Activated CD4-positive, alpha-beta T cell treated with anti-CD3 and anti-CD28 coated beads, Interleukin-2, Interleukin-4, amounts not matched to agents 100 ng/mL and 50 ng/mL, durations not matched to agents 16 hours and 8 hours (primary cell): ENCODE measurements around the gene DDR1.
"Not testable (repeated sequence)": the region's sequence is repeated elsewhere in the genome, so short reads cannot be mapped to it uniquely, and the experiment has no call there.

ENCODE experiments used
- DNase-seq: peaks from one replicate; pipeline ENCODE4 v3.0.0-alpha.2; 2020; ENCODE audit warnings: low spot score

The DDR1 gene

DNA sequence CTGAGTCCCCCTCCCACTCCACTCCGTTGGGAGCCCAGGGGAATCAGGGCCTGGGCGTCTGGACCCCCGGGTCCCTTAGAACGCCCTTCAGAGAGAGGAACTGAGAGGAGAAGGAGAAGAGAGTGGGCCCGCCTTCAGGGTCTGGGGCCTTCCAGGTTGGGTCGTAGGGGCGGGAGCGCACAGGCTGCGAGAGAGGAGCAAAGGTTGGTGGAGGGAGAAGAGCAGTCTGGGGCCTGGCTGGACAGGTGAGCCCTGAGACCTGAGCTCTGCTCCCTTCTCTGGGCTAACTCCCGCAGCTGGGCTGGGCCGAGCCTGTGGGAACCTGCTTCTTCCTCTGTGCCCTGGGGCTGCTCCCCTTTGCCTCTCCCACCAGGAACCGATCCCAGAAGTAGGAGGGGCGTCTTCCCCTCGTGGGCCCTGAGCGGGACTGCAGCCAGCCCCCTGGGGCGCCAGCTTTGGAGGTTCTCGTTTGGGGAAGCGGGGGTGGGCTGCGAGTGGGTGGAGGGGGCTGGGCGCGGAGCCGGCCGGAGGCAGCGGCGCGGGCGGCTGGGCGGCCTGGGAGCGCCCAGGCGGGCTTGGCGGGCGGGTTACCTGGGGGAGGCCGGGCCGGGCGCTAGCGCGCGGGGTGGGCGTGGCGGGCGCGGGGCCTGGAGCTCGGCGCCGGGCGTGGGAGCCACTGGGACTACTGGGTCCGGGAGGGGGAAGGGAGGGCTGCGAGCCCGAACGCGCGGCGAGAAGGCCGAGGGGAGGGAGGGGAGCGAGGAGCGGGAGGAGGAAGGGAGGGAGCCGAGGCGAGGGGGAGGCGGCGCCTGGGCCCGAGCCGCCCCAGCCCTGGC, at the start of gene DDR1:
Gene DDR1 (plus strand): TSS at position 835 of the 836 bp plus-strand sequence. CDS start 4,211 bp downstream, outside the sequence.
- peak; percentile 6 for DNase-seq

DNA sequence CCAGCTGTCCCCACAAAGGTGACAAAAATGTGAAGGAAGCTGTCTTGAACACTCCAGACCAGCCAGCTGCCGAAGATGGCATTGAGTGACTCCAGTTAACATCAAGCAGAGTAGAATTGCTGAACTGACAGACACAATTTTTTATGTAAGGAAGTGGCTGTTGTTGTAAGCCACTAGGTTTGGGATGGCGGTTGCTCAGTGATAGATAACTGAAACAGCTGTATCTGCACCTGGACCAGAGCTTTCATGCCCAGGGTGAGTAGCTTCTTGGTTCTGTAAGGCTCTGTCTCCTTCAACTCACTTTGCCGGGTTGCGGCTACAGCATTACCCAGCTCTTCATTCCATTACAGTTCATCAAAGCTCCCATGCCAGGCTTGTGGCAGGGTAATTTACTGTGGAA, 49.7 kb upstream of the DDR1 start:
- DNase-seq, result no peak

DNA sequence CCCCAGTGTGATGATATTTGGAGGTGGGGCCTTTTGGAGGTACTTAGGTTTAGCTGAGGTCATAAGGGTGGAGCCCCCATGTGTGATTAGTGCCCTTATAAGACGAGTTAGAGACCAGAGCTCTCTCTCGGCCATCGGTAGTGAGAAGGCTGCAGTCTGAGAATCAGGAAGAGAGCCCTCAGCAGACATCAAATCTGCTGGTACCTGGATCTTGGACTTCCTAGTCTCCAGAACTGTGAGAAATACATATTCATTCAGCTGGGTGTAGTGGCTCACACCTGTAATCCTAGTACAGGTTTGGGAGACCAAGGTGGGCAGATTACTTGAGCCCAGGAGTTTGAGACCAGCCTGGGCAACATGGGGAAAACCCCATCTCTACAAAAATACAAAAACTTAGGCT, 48.7 kb upstream of the DDR1 start:
- DNase-seq, result no peak

DNA sequence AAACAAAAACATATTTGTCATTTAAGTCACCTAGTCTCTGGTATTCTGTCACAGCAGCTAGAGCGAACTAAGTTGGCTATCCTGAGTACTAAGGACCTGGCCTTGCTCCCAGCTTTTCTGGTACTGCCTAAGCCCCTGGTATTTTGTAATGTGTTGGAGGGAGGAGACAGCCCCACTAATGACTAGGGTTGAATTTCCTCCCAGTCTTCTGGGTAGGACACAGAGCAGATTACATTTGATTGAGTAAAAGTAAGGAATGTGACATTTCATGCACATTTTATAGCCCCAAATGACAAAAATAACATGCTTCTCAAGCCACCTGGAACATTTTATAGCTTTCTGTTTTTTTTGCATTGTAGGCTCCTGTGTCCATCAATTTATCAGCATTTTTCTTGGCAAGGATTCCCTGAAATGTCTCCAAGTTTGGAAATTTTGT, 47.9 kb upstream of the DDR1 start:
- no peak for DNase-seq

DNA sequence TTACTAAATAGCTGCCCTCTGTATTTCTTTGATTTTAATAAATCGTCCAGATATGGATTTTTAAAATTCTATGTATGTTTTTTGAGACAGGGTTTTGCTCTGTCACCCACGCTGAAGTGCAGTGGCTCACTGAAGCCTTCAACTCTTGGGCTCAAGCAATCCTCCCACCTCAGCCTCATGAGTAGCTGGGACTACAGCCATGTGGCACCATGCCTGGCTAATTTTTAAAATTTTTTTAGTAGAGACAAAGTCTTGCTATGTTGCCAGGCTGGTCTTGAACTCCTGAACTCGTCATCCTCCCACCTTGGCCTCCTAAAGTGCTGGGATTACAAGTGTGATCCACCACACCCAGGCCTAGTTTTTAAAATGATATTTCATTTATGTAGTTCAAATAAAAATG, 47.4 kb upstream of the DDR1 start:
- DNase-seq, result no peak

DNA sequence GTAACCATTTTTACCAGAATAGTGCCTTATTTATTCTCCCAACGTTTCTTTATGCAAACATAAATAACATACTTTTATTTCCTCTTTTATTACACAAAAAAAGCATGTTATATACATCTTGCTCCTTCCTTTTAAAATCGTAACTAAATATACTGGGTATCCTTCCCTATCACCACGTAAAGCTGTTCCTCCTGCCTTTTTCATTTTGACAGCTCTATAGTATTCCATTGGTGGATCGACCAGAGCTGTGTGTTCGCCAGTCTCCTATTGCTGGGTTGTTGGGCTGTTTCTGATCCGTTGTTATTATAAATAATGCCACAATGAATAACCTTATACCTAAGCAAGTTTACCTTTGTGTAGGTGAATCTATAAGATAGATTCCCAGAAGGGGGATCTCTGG, 46.9 kb upstream of the DDR1 start:
- no peak for DNase-seq

DNA sequence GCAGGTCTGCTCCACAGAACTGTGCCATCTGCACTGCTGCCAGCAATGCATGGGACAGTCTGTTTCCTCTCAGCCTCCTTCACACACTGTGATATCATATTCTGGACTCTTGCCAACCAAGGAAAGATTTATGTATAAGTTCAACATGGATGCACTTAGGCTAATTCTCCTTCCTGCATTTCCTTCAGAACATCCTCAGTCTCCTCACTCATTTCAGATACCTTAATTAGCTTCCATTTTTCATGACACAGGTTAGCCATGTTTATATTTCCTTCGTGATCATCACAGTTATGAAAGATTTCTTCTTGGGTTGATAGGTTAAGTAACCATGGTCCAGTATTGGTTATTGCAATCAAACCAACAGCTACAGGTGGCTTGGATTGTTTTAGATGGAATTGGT, 46.4 kb upstream of the DDR1 start:
- no peak for DNase-seq

DNA sequence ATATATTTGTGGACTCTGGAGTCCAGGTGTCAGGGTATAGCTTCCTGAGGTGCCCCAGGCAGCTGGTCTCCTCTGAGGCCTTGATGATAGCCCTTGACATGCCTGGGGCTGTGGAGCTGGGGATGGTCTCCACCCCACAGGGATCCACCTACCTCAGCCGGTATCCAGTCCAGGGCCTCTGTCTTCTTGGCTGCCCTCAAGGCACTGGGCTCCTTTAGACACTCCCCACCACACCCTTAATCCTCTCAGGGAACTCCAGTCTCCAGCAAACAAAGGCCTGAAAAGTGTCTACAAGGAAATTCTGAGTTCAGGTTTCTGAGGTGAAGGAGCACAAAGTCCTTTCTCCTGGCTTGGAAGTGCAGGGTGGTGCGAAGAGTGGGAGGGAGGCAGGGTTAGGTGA, 44.6 kb upstream of the DDR1 start:
- no peak for DNase-seq

DNA sequence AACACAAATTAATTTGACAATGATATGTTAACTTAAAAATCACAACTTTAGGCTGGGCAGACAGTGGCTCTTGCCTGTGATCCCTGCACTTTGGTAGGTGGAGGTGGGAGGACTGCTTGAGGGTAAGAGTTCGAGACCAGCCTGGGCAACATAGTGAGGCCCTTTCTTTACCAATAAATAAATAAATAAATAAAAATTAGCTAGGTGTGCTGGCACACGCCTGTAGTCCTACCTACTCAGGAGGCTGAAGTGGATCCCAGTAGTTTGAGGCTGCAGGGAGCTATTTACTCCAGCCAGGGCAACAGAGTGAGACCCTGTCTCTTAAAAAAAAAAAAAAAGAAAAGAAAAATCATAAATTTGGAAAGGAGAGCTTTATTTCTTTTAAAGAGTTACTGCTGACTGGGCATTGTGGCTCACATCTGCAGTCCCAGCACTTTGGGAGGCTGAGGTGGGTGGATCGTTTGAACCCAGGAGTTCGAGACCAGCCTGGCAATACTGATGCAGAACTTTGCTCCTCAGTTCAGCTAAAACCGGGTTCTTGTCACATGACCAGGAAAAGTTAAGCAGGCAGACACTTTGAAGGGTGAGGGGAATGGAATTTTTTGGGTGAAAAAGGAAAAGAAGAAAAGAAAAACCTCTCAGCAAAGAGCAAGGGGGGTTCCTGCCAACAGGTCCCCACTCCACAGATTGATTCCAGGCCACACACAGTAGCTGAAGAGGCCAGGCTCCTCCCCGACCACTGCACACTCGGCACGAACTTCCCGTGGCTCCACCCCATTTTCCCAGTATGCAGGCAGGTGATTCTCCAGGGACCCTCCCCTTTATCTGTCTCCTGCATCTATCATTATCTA, 44.0 kb upstream of the DDR1 start:
- no peak for DNase-seq

DNA sequence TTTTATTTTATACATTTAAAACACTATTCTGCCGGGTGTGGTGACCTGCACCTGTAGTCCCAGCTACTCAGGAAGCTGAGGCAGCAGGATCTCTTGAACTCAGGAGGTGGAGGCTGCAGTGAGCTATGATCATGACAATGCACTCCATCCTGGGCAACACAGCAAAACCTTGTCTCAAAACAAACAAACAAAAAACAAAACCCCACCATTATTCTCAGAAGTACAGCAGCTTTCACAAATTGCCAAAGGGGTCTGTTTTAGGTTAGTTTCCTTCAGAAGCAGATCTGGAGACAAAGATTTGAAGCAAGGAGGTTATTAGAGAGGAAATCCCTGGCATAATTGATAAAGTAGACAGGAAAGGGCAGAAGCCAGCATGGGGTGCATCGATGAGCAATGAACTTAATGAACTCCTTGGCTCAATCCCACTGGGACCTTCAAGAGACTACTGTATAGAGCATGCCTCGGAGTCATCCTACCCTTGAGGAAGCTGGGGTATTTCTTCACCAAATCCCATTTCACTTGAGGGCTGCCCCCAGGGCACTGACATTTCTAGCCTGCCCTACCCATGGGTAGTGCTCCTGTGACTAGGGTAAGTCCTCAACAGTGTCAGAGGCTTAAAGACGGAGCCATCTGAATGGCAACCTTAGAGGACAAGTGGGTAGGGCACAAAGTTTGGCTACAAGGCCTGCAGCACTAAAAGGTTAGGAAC, 43.2 kb upstream of the DDR1 start:
- no peak for DNase-seq

DNA sequence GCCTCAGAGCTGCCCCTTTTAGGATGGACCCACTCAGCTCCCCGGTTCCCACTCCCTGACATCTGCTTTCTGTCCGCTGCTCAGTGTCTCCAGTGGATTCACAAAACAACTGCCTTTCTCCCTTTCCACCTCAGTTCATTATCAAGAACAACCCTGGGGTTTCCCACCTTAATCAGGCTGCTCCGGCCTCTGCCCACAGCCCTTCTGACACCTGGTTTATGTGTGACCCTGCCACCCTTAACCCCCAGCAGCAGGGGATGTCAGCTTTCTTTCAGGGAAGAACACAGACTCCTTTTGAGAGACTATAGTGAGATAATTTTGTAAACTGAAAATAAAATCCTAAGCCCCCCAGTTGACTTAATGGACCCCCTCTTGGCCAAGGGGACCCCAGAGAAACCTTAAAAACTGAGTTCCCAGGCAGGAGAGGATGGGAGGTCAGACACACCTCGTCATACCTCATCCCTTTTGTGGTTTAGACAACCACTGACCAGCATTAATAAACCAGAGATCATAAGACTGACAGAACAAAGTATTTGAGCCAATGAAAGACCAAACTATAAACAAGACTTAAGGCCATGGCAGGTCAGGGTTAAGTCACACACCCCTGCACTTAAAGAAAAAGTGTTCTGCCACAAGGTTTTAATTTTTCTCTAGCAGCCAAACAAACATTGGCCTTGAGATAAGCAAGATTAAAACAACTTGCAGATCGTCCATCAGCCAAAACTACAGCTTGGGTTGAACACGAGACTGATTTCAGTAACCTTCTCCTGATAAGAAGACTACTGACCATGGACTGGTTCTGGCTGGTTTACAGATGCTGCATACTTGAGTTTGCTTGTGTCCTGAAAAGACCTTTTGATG, 42.4 kb upstream of the DDR1 start:
- no peak for DNase-seq

DNA sequence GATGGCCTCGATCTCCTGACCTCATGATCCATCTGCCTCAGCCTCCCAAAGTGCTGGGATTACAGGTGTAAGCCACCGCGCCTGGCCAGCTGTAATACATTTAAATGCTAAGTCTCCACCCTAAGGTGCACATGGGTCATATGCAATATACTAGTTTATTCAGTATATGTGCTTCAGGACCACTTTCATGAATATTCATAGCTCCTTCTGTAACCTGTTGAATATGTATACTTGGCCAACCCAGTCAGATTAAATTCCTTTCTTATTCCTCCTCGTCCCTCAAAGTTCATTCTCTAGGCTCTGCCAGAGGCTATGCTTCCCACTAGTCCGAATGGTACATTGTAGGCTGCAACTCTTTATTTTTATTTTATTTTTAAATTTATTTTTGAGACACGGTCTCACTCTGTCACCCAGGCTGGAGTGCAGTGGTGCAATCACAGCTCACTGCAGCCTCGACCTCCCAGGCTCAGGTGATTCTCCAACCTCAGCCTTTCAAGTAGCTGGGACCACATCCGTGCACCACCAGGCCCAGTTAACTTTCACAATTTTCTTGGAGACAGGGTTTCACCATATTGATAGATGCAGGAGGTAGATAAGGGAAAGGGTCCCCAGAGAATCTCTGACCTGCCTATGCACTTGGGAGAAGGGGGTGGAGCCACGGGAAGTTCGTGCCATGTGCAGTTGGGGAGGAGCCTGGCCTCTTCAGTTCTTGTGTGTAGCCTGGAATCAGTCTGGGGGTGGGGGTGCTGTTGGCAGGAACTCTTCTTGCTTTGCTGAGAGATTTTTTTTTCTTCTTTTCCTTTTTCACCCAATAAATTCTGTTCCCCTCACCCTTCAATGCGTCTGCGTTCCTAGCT, 41.3 kb upstream of the DDR1 start:
- DNase-seq, result no peak

DNA sequence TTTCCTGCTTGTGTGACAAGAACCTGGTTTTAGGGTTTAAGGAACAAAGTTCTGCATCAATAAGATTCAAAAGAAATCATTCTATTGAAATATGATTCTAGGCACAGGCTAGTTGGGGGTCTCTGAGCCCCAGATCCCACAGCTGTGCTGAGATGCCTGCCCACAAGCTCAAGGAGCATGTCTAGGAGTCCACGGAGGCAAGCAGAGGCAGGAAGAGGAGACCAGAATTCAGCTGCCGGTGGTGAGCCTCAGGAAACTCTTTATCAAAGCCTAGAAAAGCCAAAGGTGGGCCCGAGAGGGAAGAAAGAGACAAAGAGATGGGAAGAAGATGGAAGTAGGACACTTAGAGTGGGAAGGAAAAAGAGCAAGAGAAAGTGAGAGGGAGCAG, 40.7 kb upstream of the DDR1 start:
- no peak for DNase-seq

DNA sequence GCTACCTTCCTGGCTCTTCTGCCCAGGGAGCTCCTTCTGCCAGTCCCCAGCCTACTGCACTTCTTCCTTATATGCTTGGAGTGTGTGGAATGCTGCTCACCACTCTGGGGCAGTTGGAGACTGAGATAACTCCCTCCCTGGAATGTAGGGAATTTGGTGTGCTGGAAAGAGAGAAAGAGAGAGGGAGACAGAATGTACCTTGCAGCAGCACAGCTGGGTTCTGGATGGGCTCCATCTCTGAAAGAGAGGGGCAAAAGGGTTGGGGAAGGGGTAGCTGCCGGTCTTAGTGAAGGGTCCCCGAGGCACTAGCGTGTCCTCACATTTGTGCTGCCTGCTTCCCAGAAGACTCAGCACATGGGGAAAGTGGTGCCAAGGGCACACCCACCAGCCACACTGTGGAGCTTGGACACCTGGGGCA, 40.2 kb upstream of the DDR1 start:
- no peak for DNase-seq

DNA sequence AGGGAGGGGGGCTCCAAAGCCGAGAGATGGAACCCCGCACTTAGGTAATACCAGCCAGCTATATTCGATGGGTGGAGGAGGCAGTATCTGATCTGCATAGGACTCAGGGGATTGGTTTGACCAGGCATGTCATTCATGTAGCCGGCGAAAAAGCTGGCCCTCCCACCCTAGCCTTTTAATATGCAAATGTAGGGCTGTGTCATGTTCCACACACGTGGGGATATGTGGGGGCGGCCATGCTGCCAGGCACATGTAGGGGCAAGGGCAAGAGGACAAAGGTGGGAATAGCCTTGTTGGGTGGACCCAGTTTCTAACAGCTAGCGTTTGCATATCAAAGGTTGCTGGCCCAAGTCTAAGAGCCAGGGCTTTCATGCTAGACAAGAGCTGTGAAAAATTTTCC, 39.1 kb upstream of the DDR1 start:
- DNase-seq, result no peak

DNA sequence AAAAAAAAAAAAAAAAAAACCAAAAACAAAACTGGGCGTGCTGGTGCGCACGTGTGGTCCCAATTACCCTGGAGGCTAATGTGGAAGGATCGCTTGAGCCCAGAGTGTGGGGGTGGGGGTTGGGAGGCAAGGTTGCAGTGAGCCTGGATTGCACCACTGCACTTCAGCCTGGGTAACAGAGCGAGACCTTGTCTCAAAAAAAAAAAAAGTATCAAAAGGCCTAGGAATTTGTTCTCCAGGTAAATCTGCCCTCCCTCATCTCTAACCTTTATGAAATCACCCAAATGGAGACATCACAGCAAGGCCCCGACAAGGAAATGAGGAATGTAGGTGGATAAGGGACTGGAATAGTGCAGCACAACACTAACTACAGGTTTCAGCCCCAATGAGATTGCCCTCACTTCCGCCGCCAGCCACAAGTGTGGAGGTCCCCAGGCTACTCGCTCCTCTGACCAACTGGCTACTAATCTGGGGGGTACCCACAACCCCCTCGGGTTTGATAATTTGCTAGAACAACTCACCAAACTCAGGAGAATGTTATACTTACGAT, 36.8 kb upstream of the DDR1 start:
- DNase-seq, result no peak

DNA sequence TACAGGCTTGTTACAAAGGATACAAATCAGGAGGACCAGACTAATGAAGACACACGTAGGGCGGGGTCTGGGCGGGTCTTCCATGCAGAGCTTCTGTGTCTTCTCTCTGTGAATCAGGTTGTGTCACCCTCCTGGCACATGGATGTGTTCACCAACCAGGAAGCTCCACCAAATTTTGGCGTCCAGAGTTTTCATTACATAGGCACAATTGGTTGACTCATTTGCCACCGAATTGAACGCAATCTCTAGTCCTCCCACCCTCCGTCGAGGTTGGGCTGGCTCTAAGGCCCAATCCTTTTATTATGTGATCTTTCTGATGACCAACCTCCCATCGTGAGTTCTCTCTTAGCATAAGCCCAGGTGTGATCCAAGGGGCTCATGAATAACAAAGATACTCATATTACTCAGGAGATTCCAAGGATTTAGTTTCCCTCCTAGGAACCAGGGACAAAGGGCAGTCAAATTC, 36.3 kb upstream of the DDR1 start:
- no peak for DNase-seq

DNA sequence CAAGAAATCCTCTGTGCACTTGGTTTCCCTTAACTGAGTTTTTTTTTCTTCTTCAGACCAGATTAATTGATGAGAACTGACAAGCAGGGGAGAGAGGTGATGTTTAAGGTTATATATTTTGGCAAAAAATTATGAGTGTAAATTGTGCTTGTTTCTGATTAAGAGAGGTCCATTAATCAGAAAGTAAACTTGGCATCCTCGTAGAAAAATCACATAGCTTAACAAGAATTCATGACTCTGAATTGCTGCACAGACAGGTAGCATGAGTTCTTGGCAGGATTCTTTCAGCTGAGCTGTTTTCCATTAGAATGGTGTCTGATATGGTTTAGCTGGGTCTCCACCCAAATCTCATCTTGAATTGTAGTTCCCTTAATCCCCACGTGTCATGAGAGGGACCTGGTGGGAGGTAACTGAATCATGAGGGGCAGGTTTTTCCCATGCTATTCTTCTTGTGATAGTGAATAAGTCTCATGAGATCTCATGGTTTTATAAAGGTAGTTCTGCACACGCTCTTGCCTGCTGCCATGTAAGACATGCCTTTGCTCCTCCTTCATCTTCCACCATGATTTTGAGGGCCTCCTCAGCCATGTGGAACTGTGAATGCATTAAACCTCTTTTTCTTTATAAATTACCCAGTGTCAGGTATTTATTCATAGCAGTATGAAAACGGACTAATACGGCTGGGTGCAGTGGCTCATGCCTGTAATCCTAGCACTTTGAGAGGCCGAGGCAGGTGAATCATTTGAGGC, 34.2 kb upstream of the DDR1 start:
- no peak for DNase-seq

DNA sequence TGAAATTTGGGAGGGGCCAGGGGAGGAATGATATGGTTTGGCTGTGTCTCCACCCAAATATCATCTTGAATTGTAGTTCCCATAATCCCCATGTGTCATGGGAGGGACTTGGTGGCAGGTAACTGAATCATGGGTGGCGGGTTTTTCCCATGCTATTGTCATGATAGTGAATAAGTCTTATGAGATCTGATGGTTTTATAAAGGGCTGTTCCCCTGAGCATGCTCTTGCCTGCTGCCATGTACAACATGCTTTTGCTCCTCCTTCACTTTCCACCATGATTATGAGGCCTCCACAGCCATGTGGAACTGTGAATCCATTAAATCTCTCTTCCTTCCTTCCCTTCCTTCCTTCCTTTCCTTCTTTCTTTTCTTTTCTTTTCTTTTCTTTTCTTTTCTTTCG, 31.9 kb upstream of the DDR1 start:
- not testable (repeated sequence) for DNase-seq
